Measurements from ENCODE around the gene DDI2. TPM values are rescaled to one million over a fixed set of nuclear protein-coding genes. Genes with fewer than 3 reads are reported as not detected.

DDI2 gene
- total and polyA plus RNA-seq, 10 of the 15 experiments (the other 5 are each of a cell fraction or from before 2014, with no cell fraction given): 3.3 to 33.1 (median 11.6) TPM

DNA sequence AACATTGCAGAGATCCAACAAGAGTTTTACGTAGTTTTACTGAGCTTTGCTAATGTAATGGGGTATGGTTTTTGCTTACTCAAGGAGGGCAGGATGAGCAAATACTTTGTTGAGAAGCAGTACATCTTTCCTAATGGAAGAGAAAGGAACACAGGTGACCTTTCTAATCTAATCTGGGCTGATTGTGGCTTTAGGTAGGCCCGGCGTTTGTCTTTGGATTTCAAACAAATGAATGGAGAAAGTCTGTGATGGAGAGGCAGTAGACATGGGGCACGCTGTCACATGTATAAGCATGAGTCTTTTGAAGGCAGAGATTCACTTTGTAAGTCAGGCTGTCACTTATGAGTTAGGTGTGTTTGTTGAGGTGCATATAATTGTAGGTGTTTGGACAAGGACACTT, 68.6 kb downstream of the DDI2 start:
- FAIRE-seq (peak; percentile 64), ATAC-seq (0 out of 3 replicates have a peak, but pooled peaks have one; percentile 4), DNase-seq (ENCODE audit: low read depth, low spot score) (no peak)
- H3K27me3 ChIP-seq (replicated peaks in 1 of 2; ENCODE audit: control insufficient read depth in 2 of 2, insufficient read depth in 2 of 2, low read length in 1 of 2): no peaks in the 10 kb centered on the region
- TF ChIP-seq SIN3A (IDR thresholded peaks at IDR 0.05; ENCODE audit: low read depth, low read length): 0 out of 2 replicates have a peak, but pooled peaks have one; percentile 14
- TF ChIP-seq, protein P1, sequence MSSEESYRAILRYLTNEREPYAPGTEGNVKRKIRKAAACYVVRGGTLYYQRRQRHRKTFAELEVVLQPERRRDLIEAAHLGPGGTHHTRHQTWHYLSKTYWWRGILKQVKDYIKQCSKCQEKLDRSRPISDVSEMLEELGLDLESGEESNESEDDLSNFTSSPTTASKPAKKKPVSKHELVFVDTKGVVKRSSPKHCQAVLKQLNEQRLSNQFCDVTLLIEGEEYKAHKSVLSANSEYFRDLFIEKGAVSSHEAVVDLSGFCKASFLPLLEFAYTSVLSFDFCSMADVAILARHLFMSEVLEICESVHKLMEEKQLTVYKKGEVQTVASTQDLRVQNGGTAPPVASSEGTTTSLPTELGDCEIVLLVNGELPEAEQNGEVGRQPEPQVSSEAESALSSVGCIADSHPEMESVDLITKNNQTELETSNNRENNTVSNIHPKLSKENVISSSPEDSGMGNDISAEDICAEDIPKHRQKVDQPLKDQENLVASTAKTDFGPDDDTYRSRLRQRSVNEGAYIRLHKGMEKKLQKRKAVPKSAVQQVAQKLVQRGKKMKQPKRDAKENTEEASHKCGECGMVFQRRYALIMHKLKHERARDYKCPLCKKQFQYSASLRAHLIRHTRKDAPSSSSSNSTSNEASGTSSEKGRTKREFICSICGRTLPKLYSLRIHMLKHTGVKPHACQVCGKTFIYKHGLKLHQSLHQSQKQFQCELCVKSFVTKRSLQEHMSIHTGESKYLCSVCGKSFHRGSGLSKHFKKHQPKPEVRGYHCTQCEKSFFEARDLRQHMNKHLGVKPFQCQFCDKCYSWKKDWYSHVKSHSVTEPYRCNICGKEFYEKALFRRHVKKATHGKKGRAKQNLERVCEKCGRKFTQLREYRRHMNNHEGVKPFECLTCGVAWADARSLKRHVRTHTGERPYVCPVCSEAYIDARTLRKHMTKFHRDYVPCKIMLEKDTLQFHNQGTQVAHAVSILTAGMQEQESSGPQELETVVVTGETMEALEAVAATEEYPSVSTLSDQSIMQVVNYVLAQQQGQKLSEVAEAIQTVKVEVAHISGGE (CRISPR knock-in tag; IDR thresholded peaks at IDR 0.05): no peak
- TF ChIP-seq, protein P2, sequence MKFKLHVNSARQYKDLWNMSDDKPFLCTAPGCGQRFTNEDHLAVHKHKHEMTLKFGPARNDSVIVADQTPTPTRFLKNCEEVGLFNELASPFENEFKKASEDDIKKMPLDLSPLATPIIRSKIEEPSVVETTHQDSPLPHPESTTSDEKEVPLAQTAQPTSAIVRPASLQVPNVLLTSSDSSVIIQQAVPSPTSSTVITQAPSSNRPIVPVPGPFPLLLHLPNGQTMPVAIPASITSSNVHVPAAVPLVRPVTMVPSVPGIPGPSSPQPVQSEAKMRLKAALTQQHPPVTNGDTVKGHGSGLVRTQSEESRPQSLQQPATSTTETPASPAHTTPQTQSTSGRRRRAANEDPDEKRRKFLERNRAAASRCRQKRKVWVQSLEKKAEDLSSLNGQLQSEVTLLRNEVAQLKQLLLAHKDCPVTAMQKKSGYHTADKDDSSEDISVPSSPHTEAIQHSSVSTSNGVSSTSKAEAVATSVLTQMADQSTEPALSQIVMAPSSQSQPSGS (IDR thresholded peaks at IDR 0.05; ENCODE audit: low read length): no peak
- TF ChIP-seq NRF1 (conservative IDR thresholded peaks at IDR 0.05; ENCODE audit: low read depth, low read length): no peak
- TF ChIP-seq NFXL1 (IDR thresholded peaks at IDR 0.05; ENCODE audit: borderline replicate concordance): no peak
- no peak for TF ChIP-seq SREBF2 (IDR thresholded peaks at IDR 0.05; ENCODE audit: low read length)
- no peak for TF ChIP-seq ZSCAN29 (IDR thresholded peaks at IDR 0.05)
- no peak for TF ChIP-seq MXI1 (IDR thresholded peaks at IDR 0.05; ENCODE audit: low read depth, low read length)
- no peak for TF ChIP-seq RAD21 (IDR thresholded peaks at IDR 0.05; ENCODE audit: insufficient read depth, low read depth, low read length)
- CTCF ChIA-PET: interaction anchor here (1.5 to 2.7 kb wide), 2 partner anchors 11 to 22 kb away, joined by 4 to 23 read pairs; no protein-coding TSS in a partner anchor
- intact Hi-C loops (cut with micrococcal nuclease; ENCODE audit: unreplicated experiment) (no loop called here), in situ Hi-C loops (cut with MboI) (no loop called here)
- H3K4me1 ChIP-seq (ENCODE audit: control insufficient read depth, insufficient read depth, low read length): no peaks in the 10 kb centered on the region; the same call in 1 of the 2 replicates
- peak overlapping the region; percentile 7; the same call in 1 of the 2 replicates for H3K27ac ChIP-seq (ENCODE audit: control insufficient read depth, insufficient read depth)
- H3K4me3 ChIP-seq: peak overlapping the region; percentile 44
- peaks cover 51% of the 10 kb centered on the region for H3K79me2 ChIP-seq (ENCODE audit: control insufficient read depth, insufficient read depth, low read length)
- H3K9ac ChIP-seq (ENCODE audit: control insufficient read depth, insufficient read depth, low read length): peak overlapping the region; percentile 91; the same call in 1 of the 2 replicates
- 98% methylated on average over 4 of the region's 4 CpGs for WGBS (ENCODE audit: insufficient coverage, insufficient replicate concordance, low lambda C conversion rate, missing lambda C conversion rate)
- RAD21 ChIA-PET (ENCODE audit: unreplicated experiment): interaction anchor here (0.7 to 3.0 kb wide), 5 partner anchors 12 to 162 kb away, joined by 3 to 16 read pairs (median 4); partner anchors contain the start of gene CASP9
- no peak overlapping the region for H2AFZ ChIP-seq (ENCODE audit: control insufficient read depth, low read depth, low read length)
- SMC1A ChIA-PET (ENCODE audit: uncharacterized antibody, unreplicated experiment): interaction anchor here (0.9 to 1.9 kb wide), 4 partner anchors 8 to 67 kb away, joined by 3 to 17 read pairs (median 6); no protein-coding TSS in a partner anchor
- no peaks in the 10 kb centered on the region for H3K9me3 ChIP-seq (replicated peaks; ENCODE audit: control insufficient read depth, insufficient read depth, low read length)
- POLR2A ChIA-PET: interaction anchor here (0.6 to 2.8 kb wide), 7 partner anchors 8 to 457 kb away, joined by 3 to 22 read pairs (median 3); no protein-coding TSS in a partner anchor
- BruUV-seq (replicated peaks): TSS peak; percentile 83
- H3K4me2 ChIP-seq (ENCODE audit: control insufficient read depth, insufficient read depth): peak overlapping the region; percentile 90
- no peaks in the 10 kb centered on the region; a peak in 1 of 4 replicates for H3K36me3 ChIP-seq (ENCODE audit: control insufficient read depth in 2 of 2, insufficient read depth in 2 of 2, low read length in 1 of 2)
- no peaks in the 10 kb centered on the region for H4K20me1 ChIP-seq (ENCODE audit: control insufficient read depth, insufficient read depth)

Measured in GM12878 (cell line).